Glomerular endothelial cell (primary cell): Measurements from ENCODE around the gene FBXO27. TPM values are rescaled to one million over a fixed set of nuclear protein-coding genes. Genes with fewer than 3 reads are reported as not detected.
A peak's percentile ranks its signal among the peaks of the same experiment; 100 is the strongest.
"Not testable (repeated sequence)": the region's sequence is repeated elsewhere in the genome, so short reads cannot be mapped to it uniquely, and the experiment has no call there.

Experiments
- DNase-seq: peaks from one replicate; pipeline ENCODE4 v3.0.0-alpha.2; 2011; ENCODE audit warnings: low read depth, low spot score; ENCODE audit errors: extremely low read depth
- total RNA-seq: library from RNA; depleted of rRNA; stranded (reverse); fragments of >200 nt; gene quantifications from 2 replicates; pipeline ENCODE4 v1.2.3, GENCODE V29; 2015

FBXO27 gene, protein sequence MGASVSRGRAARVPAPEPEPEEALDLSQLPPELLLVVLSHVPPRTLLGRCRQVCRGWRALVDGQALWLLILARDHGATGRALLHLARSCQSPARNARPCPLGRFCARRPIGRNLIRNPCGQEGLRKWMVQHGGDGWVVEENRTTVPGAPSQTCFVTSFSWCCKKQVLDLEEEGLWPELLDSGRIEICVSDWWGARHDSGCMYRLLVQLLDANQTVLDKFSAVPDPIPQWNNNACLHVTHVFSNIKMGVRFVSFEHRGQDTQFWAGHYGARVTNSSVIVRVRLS
- 6.0 and 15.0 TPM in 2 replicates for total RNA-seq

DNA sequence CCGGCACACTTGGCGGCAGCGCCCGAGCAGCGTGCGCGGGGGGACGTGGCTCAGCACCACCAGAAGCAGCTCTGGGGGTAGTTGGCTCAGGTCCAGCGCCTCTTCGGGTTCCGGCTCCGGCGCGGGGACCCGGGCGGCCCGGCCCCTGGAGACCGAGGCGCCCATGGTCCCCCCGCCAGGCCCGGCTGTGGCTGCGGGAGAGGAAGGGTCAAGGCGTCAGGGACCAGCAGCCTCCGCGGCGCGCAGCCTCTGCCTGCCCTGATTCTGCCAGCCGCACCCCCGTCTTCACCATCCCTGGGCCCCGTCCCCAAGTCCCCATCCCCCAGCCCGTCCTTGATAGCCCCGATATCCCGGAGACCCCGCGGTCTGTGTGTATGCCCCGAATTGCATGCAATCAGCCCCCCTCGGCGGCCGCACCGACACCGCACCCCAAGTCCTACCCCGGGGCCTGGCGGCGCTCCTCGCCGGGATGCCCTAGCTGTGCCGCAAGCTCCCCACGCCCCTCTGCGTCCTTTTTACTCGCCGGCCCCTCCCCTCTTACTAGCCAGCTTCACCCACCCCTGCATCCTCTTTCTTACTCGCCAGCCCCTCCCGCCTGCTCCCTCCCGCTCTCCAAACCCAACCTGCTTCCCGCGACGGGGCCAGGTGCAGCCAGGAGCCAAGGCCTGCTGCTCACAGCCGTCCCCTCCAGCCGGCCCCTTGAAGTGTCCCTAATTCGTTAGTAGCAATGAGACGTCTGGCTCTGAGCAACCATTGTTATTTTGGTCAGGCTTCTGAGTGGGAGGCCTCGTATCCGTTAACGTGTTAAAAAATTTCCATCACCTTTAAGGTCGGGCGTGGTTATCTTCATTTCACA, at the start of gene FBXO27:
Gene FBXO27 (minus strand): TSS at position 487 of the 856 bp plus-strand sequence. CDS start 322 bp downstream, at position 165.
- DNase-seq: no peak

DNA sequence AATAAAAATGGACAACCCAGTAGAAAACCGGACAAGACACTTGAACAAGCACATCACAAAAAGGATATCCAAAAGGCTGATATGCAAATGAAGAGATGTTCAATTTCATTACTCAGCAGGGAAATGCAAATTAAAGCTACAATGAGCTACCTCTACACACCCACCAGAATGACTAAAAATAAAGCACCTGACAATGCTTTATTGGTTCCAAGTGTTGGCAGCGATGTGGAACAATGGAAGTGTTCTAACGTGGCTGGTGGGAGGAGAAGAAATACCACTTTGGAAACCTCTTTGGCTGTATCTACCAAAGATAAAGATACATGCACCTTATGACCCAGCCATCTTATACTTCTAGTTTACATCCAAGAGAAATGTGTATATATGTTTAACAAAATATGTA, 48.1 kb upstream of the FBXO27 start:
- no peak for DNase-seq

DNA sequence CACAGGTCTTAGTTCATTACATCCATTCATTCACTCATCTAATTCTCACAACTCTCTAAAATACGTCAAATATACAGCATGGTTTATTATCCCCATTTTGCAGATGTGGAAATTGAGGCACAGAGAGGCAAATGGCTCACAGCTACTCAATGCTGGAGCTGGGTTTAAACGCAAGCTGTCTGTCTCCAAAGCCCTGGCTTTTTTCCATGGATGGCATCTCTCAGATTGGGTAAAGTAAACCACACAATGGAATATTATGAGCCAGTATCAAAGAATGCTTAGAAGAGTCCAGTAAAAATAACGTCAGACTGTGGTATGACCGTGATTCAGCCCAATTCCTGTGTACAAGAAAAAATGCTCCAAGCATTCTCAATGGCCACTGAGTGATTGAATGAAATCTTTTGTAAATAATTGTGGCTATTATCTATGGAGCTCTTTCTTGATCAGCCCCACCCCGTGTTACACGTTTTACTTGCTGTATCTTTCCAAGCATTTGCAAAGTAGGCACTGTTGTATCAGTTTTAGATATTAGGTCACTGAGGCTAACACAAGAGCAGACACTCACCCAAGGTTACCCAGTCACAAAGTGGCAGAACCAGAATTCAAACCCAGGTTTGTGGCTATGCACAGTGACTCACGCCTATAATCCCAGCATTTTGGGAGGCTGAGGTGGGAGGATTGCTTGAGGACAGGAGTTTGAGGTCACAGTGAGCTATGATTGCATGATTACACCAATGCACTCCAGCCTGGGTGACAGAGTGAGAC, 46.3 kb upstream of the FBXO27 start:
- peak; percentile 75 for DNase-seq

DNA sequence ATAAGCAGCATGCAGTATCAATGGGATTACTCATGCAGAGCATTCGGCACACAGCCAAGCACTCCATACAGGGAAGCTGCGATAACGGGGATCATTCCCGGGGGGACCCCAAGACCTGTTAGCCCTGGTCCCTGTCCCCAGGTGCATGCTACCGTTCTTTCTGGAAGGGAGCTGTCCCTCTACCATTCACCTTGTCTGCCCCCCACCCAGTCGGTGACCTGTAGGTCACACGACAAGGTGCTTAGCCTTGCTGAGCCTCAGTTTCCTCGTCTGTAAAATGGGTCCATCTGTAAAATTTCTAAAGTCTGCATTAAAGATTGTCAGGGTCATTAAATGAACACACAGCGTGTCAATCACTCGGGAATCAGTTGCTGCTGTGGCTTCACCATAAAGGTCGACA, 45.0 kb upstream of the FBXO27 start:
- DNase-seq: no peak

DNA sequence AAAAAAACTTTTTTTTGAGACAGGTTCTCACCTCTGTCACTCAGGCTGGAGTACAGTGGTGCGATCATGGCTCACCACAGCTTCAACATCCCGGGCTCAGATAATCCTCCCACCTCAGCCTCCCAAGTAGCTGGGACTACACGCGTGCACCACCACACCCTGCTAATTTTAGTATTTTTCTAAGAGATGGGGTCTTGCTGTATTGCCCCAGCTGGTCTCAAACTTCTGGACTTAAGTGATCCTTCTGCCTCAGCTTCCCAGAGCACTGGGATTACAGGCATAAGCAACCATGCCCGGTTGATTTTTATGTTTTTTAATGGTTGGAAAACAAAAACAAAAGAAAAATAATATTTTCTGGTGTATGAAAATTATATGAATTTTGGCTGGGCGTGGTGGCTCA, 42.6 kb upstream of the FBXO27 start:
- no peak for DNase-seq

DNA sequence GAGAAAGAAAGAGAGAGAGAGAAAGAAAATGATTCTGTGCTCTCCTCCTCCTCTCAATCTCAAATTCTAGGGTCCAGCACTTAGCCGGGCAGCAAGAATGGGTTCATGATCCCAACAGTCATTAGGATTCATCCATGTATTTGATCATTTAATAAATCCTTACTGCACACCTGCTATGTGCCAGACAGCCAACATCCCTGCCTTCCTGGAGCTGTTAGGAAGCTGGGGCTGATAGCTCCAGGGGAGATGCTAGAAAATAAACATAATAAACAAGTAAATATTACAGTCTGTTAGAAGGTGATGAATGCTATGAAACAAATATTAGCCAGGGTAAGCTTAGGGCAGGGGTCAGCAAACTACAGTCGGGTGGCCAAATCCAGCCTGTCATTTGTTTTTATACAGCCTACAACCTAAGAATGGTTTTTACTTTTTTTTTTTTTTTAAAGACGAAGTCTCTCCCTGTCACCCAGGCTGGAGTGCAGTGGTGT, 41.9 kb upstream of the FBXO27 start:
- no peak for DNase-seq

DNA sequence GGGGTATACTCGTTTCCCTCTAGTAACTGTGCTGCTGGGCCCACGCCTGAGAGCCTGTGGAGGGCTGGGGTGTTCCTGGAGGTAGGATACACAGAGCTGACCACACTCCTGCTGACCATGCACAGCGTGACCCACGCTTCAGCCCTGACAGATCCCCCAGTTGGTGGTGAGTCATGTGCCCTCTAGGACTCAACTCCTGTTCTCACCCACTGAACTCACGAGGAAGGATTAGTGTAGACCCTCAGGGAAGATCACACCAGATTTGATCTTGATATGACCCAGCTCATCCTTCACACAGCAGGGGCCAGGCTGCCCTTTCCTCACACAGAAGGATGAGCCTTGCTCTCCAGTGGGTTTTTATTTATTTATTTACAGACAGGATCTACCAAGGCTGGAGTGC, 38.5 kb upstream of the FBXO27 start:
- DNase-seq: no peak

DNA sequence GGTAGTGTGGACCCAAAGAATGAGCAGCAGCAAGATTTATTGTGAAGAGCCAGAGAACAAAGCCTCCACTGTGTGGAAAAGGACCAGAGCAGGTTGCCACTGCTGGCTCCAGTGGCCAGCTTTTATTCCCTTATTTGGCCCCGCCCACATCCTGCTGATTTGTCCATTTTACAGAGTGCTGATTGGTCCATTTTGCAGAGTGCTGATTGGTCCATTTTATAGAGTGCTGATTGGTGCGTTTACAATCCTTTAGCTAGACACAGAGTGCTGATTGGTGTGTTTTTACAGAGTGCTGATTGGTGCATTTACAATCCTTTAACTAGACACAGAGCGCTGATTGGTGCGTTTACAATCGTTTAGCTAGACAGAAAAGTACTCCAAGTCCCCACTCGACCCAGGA, 35.9 kb upstream of the FBXO27 start:
- not testable (repeated sequence) for DNase-seq

DNA sequence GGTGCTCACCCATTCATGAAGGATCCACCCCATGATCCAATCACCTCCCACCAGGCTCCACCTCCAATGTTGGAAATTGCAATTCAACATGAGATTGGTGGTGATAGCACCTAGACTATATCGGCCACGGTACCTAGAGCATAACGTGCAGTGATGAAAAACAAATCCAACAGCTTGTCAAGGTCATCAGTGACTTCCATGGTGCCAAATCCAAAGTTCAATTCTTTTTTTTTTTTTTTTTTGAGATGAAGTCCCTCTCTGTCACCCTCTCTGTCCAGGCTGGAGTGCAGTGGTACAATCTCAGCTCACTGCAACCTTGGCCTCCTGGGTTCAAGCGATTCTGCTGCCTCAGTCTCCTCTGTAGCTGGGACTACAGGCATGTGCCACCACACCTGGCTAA, 34.8 kb upstream of the FBXO27 start:
- DNase-seq: no peak

DNA sequence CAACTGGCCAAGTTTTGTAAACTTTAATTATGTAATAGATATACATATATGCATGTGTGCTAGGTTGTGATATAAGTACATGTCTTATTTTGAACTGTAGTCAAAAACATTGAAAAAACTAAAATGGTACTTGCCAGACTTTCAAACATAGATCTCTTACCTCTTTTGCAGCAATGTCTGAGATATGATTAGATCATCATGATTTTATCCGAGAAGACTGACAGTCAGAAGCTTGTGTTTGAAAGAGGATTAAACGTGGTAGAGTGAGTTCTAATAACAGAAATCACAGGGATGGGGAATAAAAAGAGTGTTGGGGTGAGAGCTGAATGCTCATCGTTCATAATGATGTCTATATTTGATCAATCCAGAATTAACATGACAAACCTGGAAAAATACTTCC, 33.6 kb upstream of the FBXO27 start:
- no peak for DNase-seq

DNA sequence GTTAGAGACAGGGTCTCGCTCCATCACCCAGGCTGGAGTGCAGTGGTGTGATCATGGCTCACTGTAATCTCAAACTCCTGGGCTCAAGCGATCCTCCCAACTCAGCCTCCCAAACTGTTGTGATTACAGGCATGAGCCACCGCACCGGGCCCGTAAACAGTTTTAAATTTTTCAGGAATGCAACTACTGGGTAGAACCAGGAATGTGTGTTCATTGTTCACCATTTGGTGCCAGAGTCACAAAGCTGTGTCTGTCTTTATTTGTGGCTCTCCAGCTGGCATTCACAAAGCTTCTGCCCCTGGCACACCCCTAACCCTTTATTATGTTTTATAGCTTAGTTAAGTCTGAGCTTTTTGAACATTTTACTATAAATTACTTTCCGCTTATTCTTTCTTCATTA, 32.1 kb upstream of the FBXO27 start:
- DNase-seq: no peak

DNA sequence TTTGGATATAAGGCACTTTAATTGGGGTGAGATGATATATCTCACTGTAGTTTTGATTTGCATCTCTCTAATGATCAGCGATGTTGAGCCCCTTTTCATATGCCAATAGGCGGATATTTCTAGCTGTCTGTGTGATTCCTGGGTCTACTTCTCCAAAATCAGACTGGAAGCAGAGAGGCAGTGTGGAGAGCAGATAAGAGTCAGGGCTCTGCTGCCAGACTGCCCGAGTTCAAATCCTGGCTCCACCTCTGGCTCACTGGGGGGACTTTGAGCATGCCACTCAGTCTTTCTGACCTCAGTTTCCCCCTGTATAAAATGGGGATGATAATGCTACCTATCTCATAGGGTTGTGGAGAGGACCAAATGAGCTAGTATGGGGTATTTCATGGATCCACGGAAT, 27.8 kb upstream of the FBXO27 start:
- no peak for DNase-seq

DNA sequence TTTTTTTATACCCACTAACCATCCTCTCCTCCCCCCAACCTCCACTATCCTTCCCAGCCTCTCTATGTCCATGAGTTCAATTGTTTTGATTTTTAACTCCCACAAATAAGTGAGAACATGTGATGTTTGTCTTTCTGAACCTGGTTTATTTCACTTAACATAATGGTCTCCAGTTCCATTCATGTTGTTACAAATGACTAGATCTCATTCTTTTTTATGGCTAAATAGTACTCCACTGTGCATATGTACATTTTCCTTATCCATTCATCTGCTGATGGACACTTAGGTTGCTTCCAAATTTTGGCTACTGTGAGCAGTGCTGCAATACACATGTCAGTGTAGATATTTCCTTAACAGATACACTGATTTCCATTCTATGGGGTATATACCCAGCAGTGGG, 27.0 kb upstream of the FBXO27 start:
- no peak for DNase-seq

DNA sequence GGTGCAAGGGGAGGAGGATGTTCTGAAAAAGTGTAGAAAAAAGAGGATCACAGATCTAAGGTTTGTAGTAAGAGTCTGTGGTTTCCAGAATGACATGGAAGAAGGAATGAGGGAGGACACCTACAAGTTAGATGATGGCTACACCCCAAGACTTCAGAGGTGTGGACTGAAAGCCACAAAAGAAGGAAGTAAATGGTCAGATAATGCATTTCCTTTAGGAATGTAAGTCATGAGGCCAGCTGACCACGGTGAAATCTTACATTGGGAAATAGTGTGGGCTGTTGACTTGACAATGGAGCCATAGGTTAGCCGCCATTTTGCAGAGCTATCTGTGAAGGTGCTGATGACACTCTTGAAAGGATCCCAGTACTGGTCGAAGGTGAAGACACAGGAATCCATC, 25.3 kb upstream of the FBXO27 start:
- DNase-seq: no peak

DNA sequence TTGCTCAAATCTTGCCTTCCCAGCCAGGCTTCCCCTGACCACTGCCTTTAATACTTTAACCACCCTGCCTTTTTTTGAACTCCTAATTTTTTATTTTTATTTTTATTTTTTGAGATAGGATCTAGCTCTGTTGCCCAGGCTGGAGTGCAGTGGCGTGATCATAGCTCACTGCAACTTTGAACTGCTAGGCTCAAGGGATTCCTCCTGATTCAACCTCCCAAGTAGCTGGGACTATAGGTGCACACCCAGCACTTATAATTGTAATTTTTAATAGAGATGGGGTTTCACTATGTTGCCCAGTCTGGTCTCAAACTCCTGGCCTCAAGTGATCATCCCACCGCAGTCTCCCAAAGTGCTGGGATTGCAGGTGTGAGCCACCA, 21.7 kb upstream of the FBXO27 start:
- no peak for DNase-seq

DNA sequence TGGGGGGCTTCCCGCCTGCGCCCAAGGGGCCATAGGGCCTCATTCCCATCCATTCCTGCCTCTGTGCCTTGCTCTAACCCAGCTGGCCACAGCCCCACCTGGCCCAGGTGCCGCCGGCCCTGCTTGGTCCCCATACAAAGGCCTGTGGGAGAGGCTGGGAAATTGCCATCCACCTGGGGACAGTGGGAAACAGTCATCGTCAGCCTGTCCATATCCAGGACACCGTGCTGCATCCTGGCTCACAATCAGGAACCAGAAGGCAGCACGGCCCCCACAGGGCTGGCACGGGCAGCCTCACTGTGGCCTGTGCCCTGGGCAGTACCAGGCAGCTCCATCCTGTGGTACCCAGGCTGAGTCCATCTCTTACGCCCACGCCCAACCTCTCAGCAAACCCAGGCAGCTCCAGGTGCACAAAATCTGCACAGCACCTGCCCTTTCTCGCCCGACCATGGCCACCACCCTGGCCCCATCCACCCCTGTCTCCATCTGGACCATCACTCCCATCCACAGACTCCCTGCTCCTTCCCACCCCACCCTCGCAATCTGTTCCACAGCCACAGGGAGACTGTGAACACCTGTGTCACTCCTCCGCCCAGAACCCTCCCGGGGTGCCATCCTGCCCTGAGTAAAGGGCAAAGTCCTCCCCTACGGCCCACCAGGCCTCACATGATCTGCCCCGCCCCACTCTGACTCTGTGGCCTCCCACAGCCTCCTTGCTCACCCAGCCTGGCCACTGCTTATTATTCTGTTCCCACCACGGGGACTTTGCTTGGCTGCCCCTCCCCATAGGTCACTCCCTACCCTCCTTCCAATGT, 21.1 kb upstream of the FBXO27 start:
- no peak for DNase-seq

DNA sequence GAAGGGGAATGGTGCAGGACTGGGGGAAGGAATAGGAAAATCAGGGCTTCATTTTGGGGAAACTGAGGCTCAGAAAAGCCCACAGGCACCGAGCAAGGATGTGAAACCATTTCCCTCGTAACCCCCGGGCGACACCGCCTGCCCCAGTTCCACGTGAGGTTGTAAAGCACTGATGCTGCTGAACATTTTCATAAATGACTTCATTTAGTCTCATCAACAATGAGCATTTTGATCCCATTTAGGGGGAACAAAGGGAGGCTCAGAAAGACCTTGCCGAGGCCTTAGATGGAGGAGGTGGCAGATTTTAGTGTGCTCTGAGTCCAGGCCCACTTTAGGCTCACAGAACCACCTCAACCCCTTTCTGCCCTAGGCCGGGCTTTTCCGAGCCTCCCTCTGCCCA, 20.5 kb upstream of the FBXO27 start:
- DNase-seq: no peak

DNA sequence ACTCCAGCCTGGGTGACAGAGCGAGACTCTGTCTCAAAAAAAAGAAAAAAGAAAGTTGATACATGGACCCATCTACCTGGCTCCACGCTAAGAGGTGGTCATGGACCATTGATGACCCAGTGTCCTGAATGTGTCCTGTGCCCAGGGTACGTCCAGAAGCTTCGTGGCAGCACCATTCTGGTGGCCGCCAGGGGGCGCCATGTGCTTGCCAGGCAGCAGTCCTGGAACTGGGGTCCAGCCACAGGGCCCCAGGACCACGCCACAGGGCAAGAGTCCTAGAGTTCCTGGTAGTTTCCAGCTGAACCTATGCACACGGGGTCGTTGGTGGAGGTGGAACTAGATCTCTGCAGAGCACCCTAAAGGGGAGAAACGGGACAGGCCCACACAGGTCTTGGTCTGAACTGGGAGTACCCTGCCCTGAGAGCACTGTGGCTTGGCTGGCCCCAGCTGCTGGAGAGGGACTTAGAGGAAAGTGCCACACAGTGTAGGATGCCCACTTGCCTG, 19.9 kb upstream of the FBXO27 start:
- DNase-seq: no peak

DNA sequence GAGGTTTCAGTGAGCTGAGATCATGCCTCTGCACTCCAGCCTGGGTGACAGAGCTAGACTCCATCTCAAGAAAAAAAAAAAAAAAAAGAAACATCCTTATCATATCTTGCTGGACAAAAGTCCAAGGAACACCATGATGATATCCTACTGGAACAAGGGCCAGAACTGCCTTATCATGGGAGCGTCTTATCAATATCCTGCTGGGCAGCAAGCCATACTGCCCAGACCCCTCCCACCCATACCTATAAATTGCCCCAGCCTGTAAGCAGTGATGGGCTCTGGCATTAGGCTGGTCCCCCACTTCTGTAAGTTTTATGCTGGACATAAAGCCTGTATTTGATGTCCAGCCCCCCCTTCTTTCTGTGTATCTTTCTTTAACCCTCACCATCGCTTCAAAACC, 14.7 kb upstream of the FBXO27 start:
- no peak for DNase-seq

DNA sequence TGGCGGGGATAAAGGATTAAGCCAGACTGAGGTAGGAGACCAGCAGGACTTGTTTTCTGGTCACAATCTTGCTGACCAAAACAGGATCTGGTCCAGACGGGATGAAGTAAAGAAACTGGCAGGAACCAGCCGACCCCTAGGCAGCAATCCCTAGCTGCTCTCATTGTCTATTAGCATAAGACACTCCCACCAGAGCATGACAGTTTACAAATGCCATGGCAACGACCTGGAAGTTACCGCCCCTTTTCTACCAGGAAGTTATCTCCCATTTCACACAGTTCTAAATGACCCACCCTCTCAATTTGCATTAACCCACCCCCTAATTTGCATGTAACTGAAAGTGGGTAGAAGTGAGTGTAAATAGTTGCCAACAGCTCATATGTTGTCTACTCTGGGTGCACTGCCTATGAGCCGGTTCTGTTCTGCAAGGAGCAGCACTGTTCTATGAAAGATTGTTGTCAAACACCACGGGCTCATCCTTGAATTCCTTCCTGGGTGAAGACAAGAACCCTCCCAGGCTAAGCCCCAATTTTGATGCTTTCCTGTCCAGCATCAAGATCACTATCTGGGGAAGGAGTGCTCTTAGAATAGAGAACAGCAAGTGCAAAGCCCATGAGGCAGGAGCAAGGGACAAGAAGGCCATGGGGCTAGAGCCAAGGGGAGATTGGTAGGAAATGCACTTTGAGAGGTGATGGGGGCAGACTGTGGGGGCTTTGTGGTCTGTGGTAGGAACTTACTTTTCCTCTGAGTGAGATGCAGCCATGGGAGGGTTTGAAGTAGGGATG, 13.9 kb upstream of the FBXO27 start:
- DNase-seq: no peak
